K562 (cell line): ENCODE data around the gene MIP. TPM values are rescaled to one million over a fixed set of nuclear protein-coding genes. Genes with fewer than 3 reads are reported as not detected.

ENCODE experiments used
- FOXP1 ChIP-seq: sonication (generic); formaldehyde crosslinking; IDR thresholded peaks from 2 replicates; pipeline ENCODE4 v1.8.0; 2022; ENCODE audit warnings: mild to moderate bottlenecking, missing genetic modification reagents
- GABPB1 ChIP-seq: sonication (generic); formaldehyde crosslinking; IDR thresholded peaks from 2 replicates; pipeline ENCODE4 v1.8.0; 2022; ENCODE audit warnings: mild to moderate bottlenecking, missing genetic modification reagents
- NR4A1 ChIP-seq, 2 experiments: fragments of 250-450 bp in 1 of 2; fragments of 450-650 bp in 1 of 2; sonication (Bioruptor Pico) in 1 of 2; IDR thresholded peaks; 2 replicates each; pipeline versions ENCODE4 v1.4.0 to v1.6.1; 2016 to 2020; ENCODE audit warnings: mild to moderate bottlenecking in 2 of 2, missing compliant biosample characterization in 1 of 2, missing genetic modification characterization in 1 of 2, moderate library complexity in 1 of 2
- RCOR1 ChIP-seq, 2 experiments: IDR thresholded peaks; 2 replicates each; pipeline ENCODE4 v1.6.1; 2012; ENCODE audit warnings: low read depth in 2 of 2, low read length in 2 of 2, borderline replicate concordance in 1 of 2, improper control_type of control experiment in 1 of 2
- TAF9B ChIP-seq: fragments of 450-650 bp; IDR thresholded peaks from 2 replicates; pipeline ENCODE4 v1.6.1; 2018; ENCODE audit warnings: mild to moderate bottlenecking; ENCODE audit not compliant: partially characterized antibody
- U2AF1 ChIP-seq: fragments of 200-400 bp; formaldehyde crosslinking; optimal IDR thresholded peaks from 2 replicates; pipeline ENCODE3; 2017; ENCODE audit warnings: mild to moderate bottlenecking, low read depth, low read length, moderate library complexity
- ZNF23 ChIP-seq: fragments of 250-450 bp; sonication (Bioruptor Pico); IDR thresholded peaks from 2 replicates; pipeline ENCODE4 v1.4.0; 2020; ENCODE audit warnings: mild to moderate bottlenecking
- ZZZ3 ChIP-seq: fragments of 450-650 bp; IDR thresholded peaks from 2 replicates; pipeline ENCODE4 v1.6.1; 2016; ENCODE audit warnings: antibody characterized with exemption, mild to moderate bottlenecking, moderate library complexity
- polyA plus RNA-seq, 8 experiments: library from polyadenylated mRNA; depleted of rRNA in 4 of 8; stranded (reverse) in 5 of 8; unstranded in 3 of 8; fragments of >200 nt; fragmentation: Nextera tagmentation in 2 of 8; fragmentation: Illumina TruSeq in 1 of 8; extraction: Ambion mirVana in 2 of 8; extraction: Trizol in 1 of 8; gene quantifications; 2 replicates each; pipeline versions ENCODE4 v1.2.1 to v1.2.3, GENCODE V29; 2011 to 2014; ENCODE audit warnings: inconsistent platforms in 1 of 8, missing spikeins in 1 of 8
- total RNA-seq, 7 experiments: library from RNA; depleted of rRNA in 6 of 7; stranded (reverse); fragments of >200 nt in 6 of 7; fragmentation: Illumina TruSeq in 2 of 7; extraction: Trizol in 2 of 7; gene quantifications; 2 replicates each; pipeline versions ENCODE4 v1.2.1 to v1.2.3, GENCODE V29; 2011 to 2021; ENCODE audit warnings: low replicate concordance in 1 of 7
- TF ChIP-seq, protein P1 (sequence below), 2 experiments: fragments of 450-650 bp; IDR thresholded peaks; 2 replicates each; pipeline ENCODE4 v1.6.1; 2016; ENCODE audit warnings: mild to moderate bottlenecking in 2 of 2, borderline replicate concordance in 1 of 2, low read depth in 1 of 2, moderate library complexity in 1 of 2
- TF ChIP-seq, protein P2 (sequence below): fragments of 450-650 bp; IDR thresholded peaks from 2 replicates; pipeline ENCODE4 v1.6.1; 2018; ENCODE audit warnings: mild to moderate bottlenecking, low read depth; ENCODE audit not compliant: partially characterized antibody
- TF ChIP-seq, protein P3 (sequence below): IDR thresholded peaks from 3 replicates; pipeline ENCODE4 v1.6.1; 2011; ENCODE audit warnings: borderline replicate concordance, mild to moderate bottlenecking; ENCODE audit not compliant: insufficient read length, insufficient read depth
- TF ChIP-seq, protein P4 (sequence below): sonication (generic); formaldehyde crosslinking; IDR thresholded peaks from 2 replicates; pipeline ENCODE4 v1.8.0; 2022; ENCODE audit warnings: missing genetic modification reagents, mild to moderate bottlenecking, borderline replicate concordance

The MIP gene
- total and polyA plus RNA-seq, 9 of the 15 experiments (the other 6 are each of a cell fraction or from before 2014, with no cell fraction given), result 0.09 to 0.36 (median 0.19) TPM; not detected in 5

DNA sequence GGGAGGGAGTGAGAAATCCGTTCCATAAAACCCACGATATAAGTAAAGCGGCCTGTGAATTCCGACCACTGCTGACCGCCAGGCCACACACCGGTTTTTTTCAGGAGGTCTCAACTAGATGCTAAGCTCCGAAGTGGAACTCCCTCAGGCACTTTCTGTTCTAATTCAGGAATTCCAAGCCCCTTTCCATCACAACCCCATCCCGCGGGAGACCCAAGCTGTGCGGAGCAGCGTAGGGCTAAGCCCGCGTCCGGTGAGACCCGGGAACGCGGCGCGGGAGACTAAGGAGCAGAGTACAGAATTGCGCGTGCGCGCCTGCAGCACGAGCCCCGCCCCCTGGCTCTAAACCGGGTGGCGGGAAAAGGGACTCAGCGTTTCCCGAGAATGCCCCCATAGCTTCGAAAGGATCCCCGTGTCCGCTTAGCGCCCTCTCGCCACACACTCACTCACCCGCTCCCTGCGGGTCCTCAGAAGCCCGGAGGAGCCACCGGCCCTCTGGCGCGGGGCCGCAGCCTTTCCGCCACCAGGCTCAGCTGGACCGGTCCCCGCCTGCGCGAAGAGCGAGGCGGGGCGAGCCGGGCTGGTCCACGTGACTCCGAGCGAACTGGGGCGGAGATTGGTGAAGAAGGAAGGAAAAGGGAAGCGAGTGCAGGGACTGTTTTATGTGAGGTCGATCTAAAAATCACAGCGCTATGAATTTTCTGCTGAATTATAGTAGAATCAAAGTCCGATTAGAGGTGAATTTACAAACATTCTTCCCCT lies 5.4 kb downstream of the MIP start, which contains the start of gene TIMELESS (continued):
- TF ChIP-seq, protein P1, sequence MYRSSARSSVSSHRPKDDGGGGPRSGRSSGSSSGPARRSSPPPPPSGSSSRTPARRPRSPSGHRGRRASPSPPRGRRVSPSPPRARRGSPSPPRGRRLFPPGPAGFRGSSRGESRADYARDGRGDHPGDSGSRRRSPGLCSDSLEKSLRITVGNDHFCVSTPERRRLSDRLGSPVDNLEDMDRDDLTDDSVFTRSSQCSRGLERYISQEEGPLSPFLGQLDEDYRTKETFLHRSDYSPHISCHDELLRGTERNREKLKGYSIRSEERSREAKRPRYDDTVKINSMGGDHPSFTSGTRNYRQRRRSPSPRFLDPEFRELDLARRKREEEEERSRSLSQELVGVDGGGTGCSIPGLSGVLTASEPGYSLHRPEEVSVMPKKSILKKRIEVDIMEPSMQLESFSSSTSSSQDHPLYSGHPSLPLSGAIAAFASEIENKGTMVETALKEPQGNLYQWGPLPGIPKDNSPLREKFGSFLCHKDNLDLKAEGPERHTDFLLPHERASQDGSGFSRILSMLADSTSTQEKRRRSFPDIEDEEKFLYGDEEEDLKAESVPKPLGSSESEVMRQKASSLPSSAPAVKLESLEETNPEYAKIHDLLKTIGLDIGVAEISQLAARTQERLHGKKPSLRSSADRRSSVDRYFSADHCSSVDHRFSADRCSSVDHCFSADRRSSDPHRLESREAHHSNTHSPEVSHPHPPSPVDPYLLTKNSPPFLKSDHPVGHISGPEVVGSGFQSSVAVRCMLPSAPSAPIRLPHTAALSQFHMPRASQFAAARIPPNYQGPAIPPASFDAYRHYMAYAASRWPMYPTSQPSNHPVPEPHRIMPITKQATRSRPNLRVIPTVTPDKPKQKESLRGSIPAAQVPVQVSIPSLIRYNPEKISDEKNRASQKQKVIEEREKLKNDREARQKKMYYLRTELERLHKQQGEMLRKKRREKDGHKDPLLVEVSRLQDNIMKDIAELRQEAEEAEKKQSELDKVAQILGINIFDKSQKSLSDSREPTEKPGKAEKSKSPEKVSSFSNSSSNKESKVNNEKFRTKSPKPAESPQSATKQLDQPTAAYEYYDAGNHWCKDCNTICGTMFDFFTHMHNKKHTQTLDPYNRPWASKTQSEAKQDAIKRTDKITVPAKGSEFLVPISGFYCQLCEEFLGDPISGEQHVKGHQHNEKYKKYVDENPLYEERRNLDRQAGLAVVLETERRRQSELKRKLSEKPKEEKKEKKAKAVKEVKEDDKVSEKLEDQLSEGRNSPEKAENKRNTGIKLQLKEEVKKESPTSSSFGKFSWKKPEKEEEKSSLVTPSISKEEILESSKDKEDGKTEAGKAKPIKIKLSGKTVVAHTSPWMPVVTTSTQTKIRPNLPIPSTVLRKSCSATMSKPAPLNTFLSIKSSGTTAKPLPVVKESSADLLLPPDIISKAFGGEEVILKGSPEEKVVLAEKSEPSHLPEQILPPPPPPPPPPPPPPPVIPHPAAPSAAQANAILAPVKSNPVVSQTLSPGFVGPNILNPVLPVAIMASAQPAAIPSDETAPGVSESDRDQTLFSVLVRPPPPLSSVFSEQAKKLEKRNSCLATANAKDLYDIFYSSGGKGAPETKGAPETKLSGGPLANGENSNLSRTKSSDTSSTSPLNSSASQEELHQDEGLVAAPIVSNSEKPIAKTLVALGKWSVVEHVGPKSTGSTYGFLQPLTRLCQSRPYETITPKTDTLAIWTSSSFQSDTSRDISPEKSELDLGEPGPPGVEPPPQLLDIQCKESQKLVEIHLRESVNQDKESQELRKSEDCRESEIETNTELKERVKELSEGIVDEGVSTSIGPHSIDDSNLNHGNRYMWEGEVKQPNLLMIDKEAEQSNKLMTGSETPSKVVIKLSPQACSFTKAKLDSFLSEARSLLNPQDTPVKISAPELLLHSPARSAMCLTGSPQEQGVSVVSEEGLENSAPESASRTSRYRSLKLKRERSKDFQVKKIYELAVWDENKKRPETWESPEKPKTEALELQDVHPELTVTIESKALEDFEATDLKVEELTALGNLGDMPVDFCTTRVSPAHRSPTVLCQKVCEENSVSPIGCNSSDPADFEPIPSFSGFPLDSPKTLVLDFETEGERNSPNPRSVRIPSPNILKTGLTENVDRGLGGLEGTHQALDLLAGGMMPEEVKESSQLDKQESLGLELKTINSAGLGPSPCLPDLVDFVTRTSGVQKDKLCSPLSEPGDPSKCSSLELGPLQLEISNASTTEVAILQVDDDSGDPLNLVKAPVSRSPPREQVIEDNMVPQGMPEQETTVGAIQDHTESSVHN (IDR thresholded peaks at IDR 0.05; ENCODE audit: borderline replicate concordance in 1 of 2, low read depth in 1 of 2), result no peak
- TF ChIP-seq GABPB1 (CRISPR knock-in tag), result peak; percentile 75
- TF ChIP-seq, protein P2, sequence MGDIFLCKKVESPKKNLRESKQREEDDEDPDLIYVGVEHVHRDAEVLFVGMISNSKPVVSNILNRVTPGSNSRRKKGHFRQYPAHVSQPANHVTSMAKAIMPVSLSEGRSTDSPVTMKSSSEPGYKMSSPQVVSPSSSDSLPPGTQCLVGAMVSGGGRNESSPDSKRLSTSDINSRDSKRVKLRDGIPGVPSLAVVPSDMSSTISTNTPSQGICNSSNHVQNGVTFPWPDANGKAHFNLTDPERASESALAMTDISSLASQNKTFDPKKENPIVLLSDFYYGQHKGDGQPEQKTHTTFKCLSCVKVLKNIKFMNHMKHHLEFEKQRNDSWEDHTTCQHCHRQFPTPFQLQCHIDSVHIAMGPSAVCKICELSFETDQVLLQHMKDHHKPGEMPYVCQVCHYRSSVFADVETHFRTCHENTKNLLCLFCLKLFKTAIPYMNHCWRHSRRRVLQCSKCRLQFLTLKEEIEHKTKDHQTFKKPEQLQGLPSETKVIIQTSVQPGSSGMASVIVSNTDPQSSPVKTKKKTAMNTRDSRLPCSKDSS, result no peak
- TF ChIP-seq U2AF1, result no peak
- no peak for TF ChIP-seq NR4A1 (CRISPR knock-in tag; IDR thresholded peaks at IDR 0.05)
- TF ChIP-seq NR4A1 (tag; IDR thresholded peaks at IDR 0.05), result no peak
- TF ChIP-seq FOXP1, result peak; percentile 72; the same call in 1 of the 2 replicates
- TF ChIP-seq, protein P3, sequence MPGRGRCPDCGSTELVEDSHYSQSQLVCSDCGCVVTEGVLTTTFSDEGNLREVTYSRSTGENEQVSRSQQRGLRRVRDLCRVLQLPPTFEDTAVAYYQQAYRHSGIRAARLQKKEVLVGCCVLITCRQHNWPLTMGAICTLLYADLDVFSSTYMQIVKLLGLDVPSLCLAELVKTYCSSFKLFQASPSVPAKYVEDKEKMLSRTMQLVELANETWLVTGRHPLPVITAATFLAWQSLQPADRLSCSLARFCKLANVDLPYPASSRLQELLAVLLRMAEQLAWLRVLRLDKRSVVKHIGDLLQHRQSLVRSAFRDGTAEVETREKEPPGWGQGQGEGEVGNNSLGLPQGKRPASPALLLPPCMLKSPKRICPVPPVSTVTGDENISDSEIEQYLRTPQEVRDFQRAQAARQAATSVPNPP, result no peak
- TF ChIP-seq ZZZ3, result no peak
- no peak for TF ChIP-seq ZNF23 (CRISPR knock-in tag)
- TF ChIP-seq TAF9B, result peak; percentile 54
- TF ChIP-seq RCOR1 (IDR thresholded peaks at IDR 0.05; ENCODE audit: borderline replicate concordance in 1 of 2, low read depth in 2 of 2, low read length in 2 of 2), result peak in 1 of 2 experiments; percentile 4; a peak in 1 of 4 replicates
- TF ChIP-seq, protein P4, sequence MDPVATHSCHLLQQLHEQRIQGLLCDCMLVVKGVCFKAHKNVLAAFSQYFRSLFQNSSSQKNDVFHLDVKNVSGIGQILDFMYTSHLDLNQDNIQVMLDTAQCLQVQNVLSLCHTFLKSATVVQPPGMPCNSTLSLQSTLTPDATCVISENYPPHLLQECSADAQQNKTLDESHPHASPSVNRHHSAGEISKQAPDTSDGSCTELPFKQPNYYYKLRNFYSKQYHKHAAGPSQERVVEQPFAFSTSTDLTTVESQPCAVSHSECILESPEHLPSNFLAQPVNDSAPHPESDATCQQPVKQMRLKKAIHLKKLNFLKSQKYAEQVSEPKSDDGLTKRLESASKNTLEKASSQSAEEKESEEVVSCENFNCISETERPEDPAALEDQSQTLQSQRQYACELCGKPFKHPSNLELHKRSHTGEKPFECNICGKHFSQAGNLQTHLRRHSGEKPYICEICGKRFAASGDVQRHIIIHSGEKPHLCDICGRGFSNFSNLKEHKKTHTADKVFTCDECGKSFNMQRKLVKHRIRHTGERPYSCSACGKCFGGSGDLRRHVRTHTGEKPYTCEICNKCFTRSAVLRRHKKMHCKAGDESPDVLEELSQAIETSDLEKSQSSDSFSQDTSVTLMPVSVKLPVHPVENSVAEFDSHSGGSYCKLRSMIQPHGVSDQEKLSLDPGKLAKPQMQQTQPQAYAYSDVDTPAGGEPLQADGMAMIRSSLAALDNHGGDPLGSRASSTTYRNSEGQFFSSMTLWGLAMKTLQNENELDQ (CRISPR knock-in tag), result no peak
